DND-41 (cell line): ENCODE measurements around the gene GPR18.

Experiments used
- ATAC-seq: fragments of 200-7000 bp; cut with Tn5 transposase; 3 replicates; pipeline ENCODE4 v1.9.1; 2021; ENCODE audit warnings: low read depth; ENCODE audit not compliant: insufficient read depth
- DNase-seq: peaks from one replicate; pipeline ENCODE4 v3.0.0-alpha.2; 2020
- H2AFZ ChIP-seq: 2 replicates; pipeline ENCODE4 v1.6.0; 2012; ENCODE audit warnings: low read depth, low read length
- H3K27ac ChIP-seq: 2 replicates; pipeline ENCODE4 v1.5.1; 2012; ENCODE audit warnings: low read length, inconsistent platforms
- H3K27me3 ChIP-seq: fragments of 200-600 bp; sonication (generic); 2 replicates; pipeline ENCODE4 v1.6.0; 2012; ENCODE audit warnings: low read length, mild to moderate bottlenecking, inconsistent platforms; ENCODE audit not compliant: insufficient read depth, poor library complexity
- H3K36me3 ChIP-seq: 2 replicates; pipeline ENCODE4 v1.5.1; 2012; ENCODE audit warnings: low read length, inconsistent platforms; ENCODE audit not compliant: insufficient read depth
- H3K4me1 ChIP-seq: 2 replicates; pipeline ENCODE4 v1.5.1; 2012; ENCODE audit warnings: mild to moderate bottlenecking, low read length; ENCODE audit not compliant: insufficient read depth
- H3K4me2 ChIP-seq: 2 replicates; pipeline ENCODE4 v1.6.0; 2012; ENCODE audit warnings: mild to moderate bottlenecking, moderate library complexity, low read length, inconsistent platforms; ENCODE audit not compliant: insufficient read depth
- H3K4me3 ChIP-seq, 2 experiments: fragments of 200-600 bp in 1 of 2; shearing (Covaris generic) in 1 of 2; 2 replicates each; pipeline ENCODE4 v1.5.1; 2012 to 2016; ENCODE audit warnings: inconsistent platforms in 2 of 2, low read length in 2 of 2, mild to moderate bottlenecking in 2 of 2, low read depth in 1 of 2, moderate library complexity in 1 of 2
- H3K79me2 ChIP-seq: 2 replicates; pipeline ENCODE4 v1.6.0; 2012; ENCODE audit warnings: low read length, inconsistent platforms; ENCODE audit not compliant: insufficient read depth
- H3K9ac ChIP-seq: 2 replicates; pipeline ENCODE4 v1.6.0; 2012; ENCODE audit warnings: low read depth, mild to moderate bottlenecking, inconsistent platforms, low read length, moderate library complexity
- H3K9me3 ChIP-seq: 2 replicates; pipeline ENCODE4 v1.5.1; 2012; ENCODE audit warnings: low read length, moderate library complexity, mild to moderate bottlenecking, inconsistent platforms; ENCODE audit not compliant: insufficient read depth, severe bottlenecking
- H4K20me1 ChIP-seq: 2 replicates; pipeline ENCODE4 v1.6.0; 2012; ENCODE audit warnings: low read length; ENCODE audit not compliant: insufficient read depth
- CTCF ChIP-seq: IDR thresholded peaks from 2 replicates; pipeline ENCODE4 v1.5.1; 2012; ENCODE audit warnings: borderline replicate concordance, low read length, moderate library complexity, mild to moderate bottlenecking; ENCODE audit not compliant: poor library complexity, severe bottlenecking; ENCODE audit errors: extremely low read depth
- EZH2 ChIP-seq: IDR thresholded peaks from 3 replicates; pipeline ENCODE4 v1.6.1; 2012; ENCODE audit warnings: borderline replicate concordance, low read depth, mild to moderate bottlenecking, moderate library complexity, low read length, inconsistent platforms; ENCODE audit not compliant: severe bottlenecking

The GPR18 gene

GRCh38 chr13:99265821-99266426 is 7.7 kb upstream of the GPR18 start:
- H3K4me2 ChIP-seq: no peak overlapping the region
- ATAC-seq: peak; percentile 82
- DNase-seq: no peak

GRCh38 chr13:99265162-99265800 is 7.1 kb upstream of the GPR18 start:
- Histone ChIP-seq H3K9me3 (no peaks in the 10 kb centered on the region), H2AFZ (no peak overlapping the region), H3K4me2 (no peak overlapping the region), H3K4me3 (no peak overlapping the region), H3K27me3 (no peaks in the 10 kb centered on the region), H3K27ac (no peak overlapping the region), H3K9ac (no peak overlapping the region), H3K79me2 (peaks cover 18% of the 10 kb centered on the region), H4K20me1 (peaks cover 13% of the 10 kb centered on the region; the same call in 1 of the 2 replicates), H3K4me1 (no peaks in the 10 kb centered on the region), H3K36me3 (peaks cover 25% of the 10 kb centered on the region)
- TF ChIP-seq CTCF (no peak), EZH2 (no peak)
- DNase-seq: no peak
- no peak for ATAC-seq

More at GRCh38 chr13:99265821-99266426, 7.7 kb upstream of the GPR18 start:
- Histone ChIP-seq H3K27ac (no peak overlapping the region), H3K4me1 (no peaks in the 10 kb centered on the region), H3K9ac (no peak overlapping the region), H3K9me3 (no peaks in the 10 kb centered on the region), H4K20me1 (peaks cover 13% of the 10 kb centered on the region; the same call in 1 of the 2 replicates), H3K4me3 (no peak overlapping the region), H2AFZ (no peak overlapping the region), H3K27me3 (no peaks in the 10 kb centered on the region), H3K79me2 (peaks cover 18% of the 10 kb centered on the region), H3K36me3 (peaks cover 24% of the 10 kb centered on the region)
- TF ChIP-seq EZH2 (no peak), CTCF (peak; percentile 75)

GRCh38 chr13:99264051-99264450 is 5.9 kb upstream of the GPR18 start:
- peaks cover 18% of the 10 kb centered on the region for H3K79me2 ChIP-seq

More at GRCh38 chr13:99264051-99264450, 5.9 kb upstream of the GPR18 start:
- no peaks in the 10 kb centered on the region for H3K27me3 ChIP-seq
- no peak overlapping the region for H3K4me2 ChIP-seq
- no peak overlapping the region for H2AFZ ChIP-seq
- TF ChIP-seq CTCF (no peak), EZH2 (no peak)
- peaks cover 37% of the 10 kb centered on the region for H3K36me3 ChIP-seq
- DNase-seq (no peak), ATAC-seq (peak; percentile 27; the same call in 1 of the 3 replicates)
- peaks cover 13% of the 10 kb centered on the region; the same call in 1 of the 2 replicates for H4K20me1 ChIP-seq
- H3K9ac ChIP-seq: no peak overlapping the region
- no peaks in the 10 kb centered on the region for H3K9me3 ChIP-seq
- no peaks in the 10 kb centered on the region for H3K4me1 ChIP-seq
- no peak overlapping the region for H3K27ac ChIP-seq
- H3K4me3 ChIP-seq: no peak overlapping the region
